Suprapubic skin (tissue), 4 donors: ENCODE measurements around the gene ANO3. TPM values are rescaled to one million over a fixed set of nuclear protein-coding genes. Genes with fewer than 3 reads are reported as not detected.

Experiments used
- DNase-seq, 2 donors: peaks; one replicate each; pipeline ENCODE4 v3.0.0-alpha.2; 2019; ENCODE audit warnings: low spot score in 2 of 2
- H3K27ac ChIP-seq: fragments of 200-600 bp; sonication (generic); one replicate; pipeline ENCODE4 v1.5.1; 2019
- H3K27me3 ChIP-seq: fragments of 200-600 bp; sonication (generic); one replicate; pipeline ENCODE4 v1.5.1; 2019
- H3K36me3 ChIP-seq: fragments of 200-600 bp; sonication (generic); one replicate; pipeline ENCODE4 v1.5.1; 2019
- H3K4me1 ChIP-seq: fragments of 200-600 bp; sonication (generic); one replicate; pipeline ENCODE4 v1.5.1; 2019
- H3K4me3 ChIP-seq: fragments of 200-600 bp; sonication (generic); one replicate; pipeline ENCODE4 v1.5.1; 2019; ENCODE audit warnings: mild to moderate bottlenecking
- H3K9me3 ChIP-seq: fragments of 200-600 bp; sonication (generic); one replicate; pipeline ENCODE4 v1.5.1; 2019
- EP300 ChIP-seq: sonication (generic); formaldehyde crosslinking; IDR thresholded peaks from one replicate; pipeline ENCODE4 v1.6.1; 2017; ENCODE audit warnings: antibody characterized with exemption
- POLR2A ChIP-seq, 2 donors: fragments of 450-650 bp; IDR thresholded peaks; one replicate each; pipeline ENCODE4 v1.6.1; 2017; ENCODE audit warnings: antibody characterized with exemption in 2 of 2, mild to moderate bottlenecking in 2 of 2, moderate library complexity in 2 of 2
- POLR2AphosphoS5 ChIP-seq, 3 donors: sonication (generic); formaldehyde crosslinking; IDR thresholded peaks; one replicate each; pipeline ENCODE4 v1.6.1; 2017; ENCODE audit warnings: antibody characterized with exemption in 3 of 3
- WGBS: methylation state at CpG from one replicate; pipeline ENCODE4 v1.1.5; 2018; 5-methylcytosine and 5-hydroxymethylcytosine counted together
- total RNA-seq, 4 donors: library from RNA; depleted of rRNA; stranded (reverse); fragments of >200 nt; gene quantifications; one replicate each; pipeline ENCODE4 v1.1.0, GENCODE V29; 2016
- TF ChIP-seq, protein P1 (sequence below), 2 donors: fragments of 200-600 bp in 1 of 2; fragments of 450-650 bp in 1 of 2; sonication (generic) in 1 of 2; IDR thresholded peaks; one replicate each; pipeline ENCODE4 v1.5.1; 2016 to 2019; ENCODE audit warnings: antibody characterized with exemption in 2 of 2, mild to moderate bottlenecking in 1 of 2, moderate library complexity in 1 of 2

Gene ANO3
- total RNA-seq, 4 donors from 2014 or later: 0.08 to 0.29 (median 0.16) TPM; not detected in 1

DNA sequence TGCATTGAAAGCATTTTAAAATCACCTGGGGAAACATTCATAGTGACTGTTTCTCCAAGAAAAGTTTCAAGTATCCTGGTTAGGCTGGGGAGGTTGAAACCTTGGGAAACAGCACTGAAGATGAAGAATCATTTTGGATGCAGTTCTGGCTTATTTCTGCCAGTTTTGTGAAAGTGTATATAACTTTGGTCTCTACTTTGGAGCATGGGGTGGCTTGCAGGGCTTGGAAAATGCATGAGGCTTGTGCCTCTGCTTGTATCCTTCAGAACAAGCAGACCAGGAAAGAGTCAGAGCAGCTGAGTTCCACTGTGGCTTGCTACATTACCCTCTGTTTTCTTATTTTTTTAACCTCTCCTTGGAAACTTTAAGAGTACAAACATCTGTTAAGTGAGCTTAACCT is 370.5 kb downstream of the ANO3 start:
- Histone ChIP-seq H3K4me1 (no peaks in the 10 kb centered on the region), H3K9me3 (no peaks in the 10 kb centered on the region), H3K27ac (no peak overlapping the region), H3K4me3 (no peak overlapping the region), H3K36me3 (no peaks in the 10 kb centered on the region), H3K27me3 (no peaks in the 10 kb centered on the region)
- TF ChIP-seq POLR2AphosphoS5 (IDR thresholded peaks at IDR 0.05) (no peak), EP300 (no peak), POLR2A (IDR thresholded peaks at IDR 0.05) (no peak)
- TF ChIP-seq, protein P1, sequence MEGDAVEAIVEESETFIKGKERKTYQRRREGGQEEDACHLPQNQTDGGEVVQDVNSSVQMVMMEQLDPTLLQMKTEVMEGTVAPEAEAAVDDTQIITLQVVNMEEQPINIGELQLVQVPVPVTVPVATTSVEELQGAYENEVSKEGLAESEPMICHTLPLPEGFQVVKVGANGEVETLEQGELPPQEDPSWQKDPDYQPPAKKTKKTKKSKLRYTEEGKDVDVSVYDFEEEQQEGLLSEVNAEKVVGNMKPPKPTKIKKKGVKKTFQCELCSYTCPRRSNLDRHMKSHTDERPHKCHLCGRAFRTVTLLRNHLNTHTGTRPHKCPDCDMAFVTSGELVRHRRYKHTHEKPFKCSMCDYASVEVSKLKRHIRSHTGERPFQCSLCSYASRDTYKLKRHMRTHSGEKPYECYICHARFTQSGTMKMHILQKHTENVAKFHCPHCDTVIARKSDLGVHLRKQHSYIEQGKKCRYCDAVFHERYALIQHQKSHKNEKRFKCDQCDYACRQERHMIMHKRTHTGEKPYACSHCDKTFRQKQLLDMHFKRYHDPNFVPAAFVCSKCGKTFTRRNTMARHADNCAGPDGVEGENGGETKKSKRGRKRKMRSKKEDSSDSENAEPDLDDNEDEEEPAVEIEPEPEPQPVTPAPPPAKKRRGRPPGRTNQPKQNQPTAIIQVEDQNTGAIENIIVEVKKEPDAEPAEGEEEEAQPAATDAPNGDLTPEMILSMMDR (IDR thresholded peaks at IDR 0.05): no peak
- no peak for DNase-seq

DNA sequence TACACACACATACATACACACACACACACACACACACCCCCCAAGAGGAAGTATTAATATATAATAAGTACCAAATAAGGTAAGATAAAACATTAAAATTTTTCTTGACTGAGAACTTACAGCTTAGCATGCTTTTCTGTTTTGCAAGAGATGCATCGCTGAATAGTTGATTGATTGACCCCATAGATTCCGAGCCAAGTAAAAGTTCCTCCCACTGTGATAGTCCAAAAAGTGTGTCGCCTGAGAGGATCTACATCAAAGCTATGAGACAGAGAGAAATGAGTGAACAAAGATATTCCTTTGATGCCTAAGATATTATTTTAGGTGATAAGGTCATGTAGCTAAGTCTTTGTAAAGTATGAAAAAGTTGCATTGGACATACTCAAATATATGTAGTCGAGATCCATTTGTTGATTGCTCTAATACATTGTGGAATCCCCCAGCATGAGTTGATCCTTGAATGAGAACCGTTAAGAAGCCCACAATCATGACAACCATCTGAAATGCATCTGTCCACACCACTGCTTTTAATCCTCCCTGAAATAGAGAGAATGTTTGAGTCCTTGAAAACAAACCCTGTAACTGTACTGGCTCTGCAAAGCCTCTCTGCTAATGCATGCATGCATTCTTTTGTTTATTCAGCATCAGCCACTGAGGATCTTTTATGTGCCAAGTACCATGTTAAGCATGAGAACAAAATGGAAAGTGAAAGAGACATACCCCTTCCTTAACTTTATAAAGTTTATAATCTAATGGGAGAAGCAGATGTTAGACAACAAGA is 371.7 kb downstream of the ANO3 start:
- Histone ChIP-seq H3K4me1 (no peaks in the 10 kb centered on the region), H3K36me3 (no peaks in the 10 kb centered on the region), H3K4me3 (no peak overlapping the region), H3K27ac (no peak overlapping the region), H3K27me3 (no peaks in the 10 kb centered on the region), H3K9me3 (no peaks in the 10 kb centered on the region)
- TF ChIP-seq POLR2A (IDR thresholded peaks at IDR 0.05): no peak
- TF ChIP-seq, protein P1 (IDR thresholded peaks at IDR 0.05): no peak
- TF ChIP-seq EP300: no peak
- no peak for TF ChIP-seq POLR2AphosphoS5 (IDR thresholded peaks at IDR 0.05)
- 84% methylated on average over 5 of the region's 5 CpGs for WGBS
- no peak for DNase-seq

DNA sequence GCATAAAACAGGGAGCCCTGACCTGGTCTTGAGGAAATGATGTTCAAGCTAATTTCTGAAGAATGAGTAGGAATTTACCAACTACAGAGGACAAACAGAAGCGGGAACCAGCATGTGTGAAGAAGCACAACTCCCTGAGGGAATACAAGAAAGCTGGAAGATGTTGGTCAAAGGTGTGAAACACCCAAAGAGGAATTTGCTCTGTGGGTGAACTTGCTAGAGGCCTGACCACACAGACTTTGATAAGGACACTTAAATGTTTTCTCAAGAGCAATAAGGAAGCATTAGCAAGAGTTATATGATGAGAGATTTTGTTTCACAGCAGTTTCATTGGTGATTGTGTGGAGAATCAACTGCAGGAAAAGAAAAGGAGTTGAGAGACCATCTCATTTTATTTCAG is 372.3 kb downstream of the ANO3 start:
- Histone ChIP-seq H3K27me3 (no peaks in the 10 kb centered on the region), H3K27ac (no peak overlapping the region), H3K4me3 (no peak overlapping the region), H3K9me3 (no peaks in the 10 kb centered on the region), H3K36me3 (no peaks in the 10 kb centered on the region), H3K4me1 (no peaks in the 10 kb centered on the region)
- TF ChIP-seq EP300 (no peak), POLR2A (IDR thresholded peaks at IDR 0.05) (no peak), POLR2AphosphoS5 (IDR thresholded peaks at IDR 0.05) (no peak)
- TF ChIP-seq, protein P1 (IDR thresholded peaks at IDR 0.05): no peak
- DNase-seq: no peak
- WGBS: 94% methylated on average over 1 of the region's 1 CpG

DNA sequence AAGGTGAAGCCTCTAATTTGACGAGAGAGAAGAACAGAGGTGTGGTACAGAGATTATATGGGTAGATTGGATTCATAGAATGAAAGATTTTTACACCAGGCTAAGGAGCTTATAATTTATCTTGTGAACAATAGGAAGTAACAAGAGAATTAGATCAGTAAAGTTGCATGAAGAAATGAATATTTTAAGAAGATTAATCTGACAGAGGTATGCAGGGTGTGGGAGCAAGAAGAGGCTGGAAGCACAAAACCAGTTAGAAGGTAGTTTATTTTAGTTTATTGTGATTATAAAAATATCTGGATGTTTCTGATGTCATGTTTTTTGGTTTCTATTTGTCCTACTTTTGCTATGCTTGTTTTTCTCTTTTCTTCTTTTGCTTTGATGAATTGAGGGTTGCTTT is 374.3 kb downstream of the ANO3 start:
- Histone ChIP-seq H3K4me3 (no peak overlapping the region), H3K27me3 (no peaks in the 10 kb centered on the region), H3K36me3 (no peaks in the 10 kb centered on the region), H3K9me3 (no peaks in the 10 kb centered on the region), H3K4me1 (no peaks in the 10 kb centered on the region), H3K27ac (no peak overlapping the region)
- 67% methylated on average over 1 of the region's 1 CpG for WGBS
- TF ChIP-seq, protein P1 (IDR thresholded peaks at IDR 0.05): no peak
- TF ChIP-seq EP300: no peak
- TF ChIP-seq POLR2AphosphoS5 (IDR thresholded peaks at IDR 0.05): no peak
- no peak for TF ChIP-seq POLR2A (IDR thresholded peaks at IDR 0.05)
- no peak for DNase-seq

DNA sequence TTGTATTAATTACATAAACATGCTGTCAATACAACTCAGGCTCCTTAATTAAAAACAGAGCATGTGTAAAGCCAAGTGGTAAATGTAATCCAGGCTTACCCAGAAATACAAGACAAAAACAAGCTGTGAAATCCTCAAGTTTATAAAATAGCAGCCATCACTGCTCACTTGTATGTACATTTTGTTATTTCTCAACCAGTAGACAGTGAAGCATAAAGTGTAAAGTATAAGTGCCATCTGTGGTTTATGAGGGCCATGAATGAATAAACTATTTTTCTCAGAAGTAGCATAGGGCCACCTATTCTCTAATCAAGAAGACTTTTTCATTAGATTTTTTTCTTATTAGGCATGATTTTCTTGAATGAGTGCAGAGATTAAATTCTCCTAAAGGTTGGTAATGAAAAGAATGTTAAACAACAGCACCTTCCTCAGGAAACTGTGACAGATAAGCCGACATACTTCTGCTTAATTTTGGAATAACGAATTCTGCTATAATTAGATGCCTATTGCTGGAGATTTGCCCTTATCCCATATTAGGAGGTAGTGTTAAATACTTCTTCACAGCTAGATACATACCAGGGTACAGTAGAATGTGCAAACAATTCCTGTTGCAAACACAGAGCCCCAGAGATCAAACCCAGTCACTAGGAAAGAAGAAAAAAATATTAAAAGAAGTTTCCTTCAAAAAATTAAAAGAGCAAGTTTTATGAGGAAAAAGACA is 377.0 kb downstream of the ANO3 start:
- Histone ChIP-seq H3K27me3 (no peaks in the 10 kb centered on the region), H3K27ac (no peak overlapping the region), H3K9me3 (no peaks in the 10 kb centered on the region), H3K36me3 (no peaks in the 10 kb centered on the region), H3K4me3 (no peak overlapping the region), H3K4me1 (no peaks in the 10 kb centered on the region)
- no peak for DNase-seq
- WGBS: 49% methylated on average over 2 of the region's 2 CpGs
- TF ChIP-seq, protein P1 (IDR thresholded peaks at IDR 0.05): no peak
- TF ChIP-seq EP300 (no peak), POLR2A (IDR thresholded peaks at IDR 0.05) (no peak), POLR2AphosphoS5 (IDR thresholded peaks at IDR 0.05) (no peak)
